ENCODE results near the gene COMTD1.

Gene COMTD1

GRCh38 chr10:75261813-75262705 is 26.3 kb upstream of the COMTD1 start:
- H3K27ac Mint-ChIP-seq (ENCODE audit: low read depth) = no peak overlapping the region

GRCh38 chr10:75260990-75261389 is 25.2 kb upstream of the COMTD1 start:
- DNase-seq (ENCODE audit: low spot score in 2 of 2) = no peak
- Mint-ChIP-seq H3K36me3 (ENCODE audit: insufficient read depth) (no peaks in the 10 kb centered on the region), H3K27ac (ENCODE audit: low read depth) (no peak overlapping the region)

More at GRCh38 chr10:75261813-75262705, 26.3 kb upstream of the COMTD1 start:
- no peak overlapping the region for H3K4me3 Mint-ChIP-seq
- ATAC-seq (replicated peaks; ENCODE audit: extremely low read depth, poor library complexity, severe bottlenecking) (no peak), DNase-seq (ENCODE audit: low spot score in 2 of 2) (no peak)
- H3K9me3 Mint-ChIP-seq = no peaks in the 10 kb centered on the region
- no peaks in the 10 kb centered on the region for H3K4me1 Mint-ChIP-seq
- no peaks in the 10 kb centered on the region for H3K27me3 Mint-ChIP-seq
- no peaks in the 10 kb centered on the region for H3K36me3 Mint-ChIP-seq (ENCODE audit: insufficient read depth)

GRCh38 chr10:75254739-75255138 is 19.0 kb upstream of the COMTD1 start:
- ATAC-seq (replicated peaks; ENCODE audit: extremely low read depth, poor library complexity, severe bottlenecking) (no peak), DNase-seq (ENCODE audit: low spot score in 2 of 2) (no peak)
- no peaks in the 10 kb centered on the region for H3K36me3 Mint-ChIP-seq (ENCODE audit: insufficient read depth)
- H3K4me3 Mint-ChIP-seq = no peak overlapping the region
- peaks cover 13% of the 10 kb centered on the region for H3K9me3 Mint-ChIP-seq
- no peak overlapping the region for H3K27ac Mint-ChIP-seq (ENCODE audit: low read depth)
- no peaks in the 10 kb centered on the region for H3K4me1 Mint-ChIP-seq
- no peaks in the 10 kb centered on the region for H3K27me3 Mint-ChIP-seq

More at GRCh38 chr10:75260990-75261389, 25.2 kb upstream of the COMTD1 start:
- Mint-ChIP-seq H3K27me3 (no peaks in the 10 kb centered on the region), H3K4me3 (no peak overlapping the region), H3K9me3 (no peaks in the 10 kb centered on the region), H3K4me1 (no peaks in the 10 kb centered on the region)
- ATAC-seq (replicated peaks; ENCODE audit: extremely low read depth, poor library complexity, severe bottlenecking) = no peak

- no peak for DNase-seq (ENCODE audit: low spot score in 2 of 2)
- Mint-ChIP-seq H3K4me1 (no peaks in the 10 kb centered on the region), H3K9me3 (peaks cover 13% of the 10 kb centered on the region), H3K27ac (ENCODE audit: low read depth) (no peak overlapping the region), H3K36me3 (ENCODE audit: insufficient read depth) (no peaks in the 10 kb centered on the region), H3K27me3 (no peaks in the 10 kb centered on the region), H3K4me3 (no peak overlapping the region)
- no peak for ATAC-seq (replicated peaks; ENCODE audit: extremely low read depth, poor library complexity, severe bottlenecking)
Observed at GRCh38 chr10:75253281-75254220, 17.8 kb upstream of the COMTD1 start.

GRCh38 chr10:75250934-75251333 is 15.2 kb upstream of the COMTD1 start:
- no peak overlapping the region for H3K4me3 Mint-ChIP-seq
- ATAC-seq (replicated peaks; ENCODE audit: extremely low read depth, poor library complexity, severe bottlenecking) (no peak), DNase-seq (ENCODE audit: low spot score in 2 of 2) (no peak)
- no peaks in the 10 kb centered on the region for H3K27me3 Mint-ChIP-seq
- no peaks in the 10 kb centered on the region for H3K4me1 Mint-ChIP-seq
- H3K9me3 Mint-ChIP-seq = peaks cover 13% of the 10 kb centered on the region
- no peak overlapping the region for H3K27ac Mint-ChIP-seq (ENCODE audit: low read depth)
- no peaks in the 10 kb centered on the region for H3K36me3 Mint-ChIP-seq (ENCODE audit: insufficient read depth)

- H3K27ac Mint-ChIP-seq (ENCODE audit: low read depth) = no peak overlapping the region
- H3K4me1 Mint-ChIP-seq = no peaks in the 10 kb centered on the region
- no peak for DNase-seq (ENCODE audit: low spot score in 2 of 2)
- H3K27me3 Mint-ChIP-seq = no peaks in the 10 kb centered on the region
- ATAC-seq (replicated peaks; ENCODE audit: extremely low read depth, poor library complexity, severe bottlenecking) = no peak
- H3K9me3 Mint-ChIP-seq = peaks cover 5% of the 10 kb centered on the region
- no peak overlapping the region for H3K4me3 Mint-ChIP-seq
- H3K36me3 Mint-ChIP-seq (ENCODE audit: insufficient read depth) = no peaks in the 10 kb centered on the region
Observed at GRCh38 chr10:75247797-75248196, 12.0 kb upstream of the COMTD1 start.

GRCh38 chr10:75246506-75246905 is 10.7 kb upstream of the COMTD1 start:
- no peak for DNase-seq (ENCODE audit: low spot score in 2 of 2)
- no peaks in the 10 kb centered on the region for H3K36me3 Mint-ChIP-seq (ENCODE audit: insufficient read depth)
- no peaks in the 10 kb centered on the region for H3K9me3 Mint-ChIP-seq
- H3K4me1 Mint-ChIP-seq = no peaks in the 10 kb centered on the region
- no peaks in the 10 kb centered on the region for H3K27me3 Mint-ChIP-seq
- no peak overlapping the region for H3K4me3 Mint-ChIP-seq
- no peak for ATAC-seq (replicated peaks; ENCODE audit: extremely low read depth, poor library complexity, severe bottlenecking)
- no peak overlapping the region for H3K27ac Mint-ChIP-seq (ENCODE audit: low read depth)

GRCh38 chr10:75245354-75246250 is 9.8 kb upstream of the COMTD1 start:
- ATAC-seq (replicated peaks; ENCODE audit: extremely low read depth, poor library complexity, severe bottlenecking) = no peak

GRCh38 chr10:75244487-75245353 is 9.0 kb upstream of the COMTD1 start:
- Mint-ChIP-seq H3K27ac (ENCODE audit: low read depth) (no peak overlapping the region), H3K4me3 (no peak overlapping the region), H3K4me1 (no peaks in the 10 kb centered on the region), H3K27me3 (no peaks in the 10 kb centered on the region), H3K36me3 (ENCODE audit: insufficient read depth) (no peaks in the 10 kb centered on the region), H3K9me3 (no peaks in the 10 kb centered on the region)
- ATAC-seq (replicated peaks; ENCODE audit: extremely low read depth, poor library complexity, severe bottlenecking) (no peak), DNase-seq (ENCODE audit: low spot score in 2 of 2) (no peak)

More at GRCh38 chr10:75245354-75246250, 9.8 kb upstream of the COMTD1 start:
- Mint-ChIP-seq H3K36me3 (ENCODE audit: insufficient read depth) (no peaks in the 10 kb centered on the region), H3K9me3 (no peaks in the 10 kb centered on the region), H3K4me3 (no peak overlapping the region), H3K4me1 (no peaks in the 10 kb centered on the region), H3K27me3 (no peaks in the 10 kb centered on the region), H3K27ac (ENCODE audit: low read depth) (no peak overlapping the region)
- no peak for DNase-seq (ENCODE audit: low spot score in 2 of 2)

- Mint-ChIP-seq H3K4me1 (no peaks in the 10 kb centered on the region), H3K36me3 (ENCODE audit: insufficient read depth) (no peaks in the 10 kb centered on the region), H3K9me3 (no peaks in the 10 kb centered on the region), H3K27ac (ENCODE audit: low read depth) (no peak overlapping the region), H3K4me3 (no peak overlapping the region), H3K27me3 (no peaks in the 10 kb centered on the region)
- ATAC-seq (replicated peaks; ENCODE audit: extremely low read depth, poor library complexity, severe bottlenecking) (no peak), DNase-seq (ENCODE audit: low spot score in 2 of 2) (no peak)
Observed at GRCh38 chr10:75243426-75243825, 7.7 kb upstream of the COMTD1 start.

- H3K27me3 Mint-ChIP-seq = no peaks in the 10 kb centered on the region
- DNase-seq (ENCODE audit: low spot score in 2 of 2) (no peak), ATAC-seq (replicated peaks; ENCODE audit: extremely low read depth, poor library complexity, severe bottlenecking) (no peak)
- no peaks in the 10 kb centered on the region for H3K36me3 Mint-ChIP-seq (ENCODE audit: insufficient read depth)
- H3K4me3 Mint-ChIP-seq = no peak overlapping the region
- H3K27ac Mint-ChIP-seq (ENCODE audit: low read depth) = no peak overlapping the region
- H3K4me1 Mint-ChIP-seq = peaks cover 5% of the 10 kb centered on the region
- H3K9me3 Mint-ChIP-seq = no peaks in the 10 kb centered on the region
Observed at GRCh38 chr10:75240329-75241076, 4.7 kb upstream of the COMTD1 start.

All from central memory CD8-positive, alpha-beta T cell (primary cell).